K562 (cell line): ENCODE results near the gene CMIP.

Experiments
- CTCF ChIP-seq, 3 experiments: IDR thresholded peaks in 2 of 3; conservative IDR thresholded peaks in 1 of 3; 2 replicates each; pipeline ENCODE4 v1.5.1; 2011 to 2012; ENCODE audit warnings: low read length in 3 of 3, mild to moderate bottlenecking in 3 of 3, control low read depth in 2 of 3, improper control_type of control experiment in 1 of 3, inconsistent platforms in 1 of 3, low read depth in 1 of 3, mixed read lengths in 1 of 3, moderate library complexity in 1 of 3; ENCODE audit not compliant: insufficient read depth in 2 of 3
- FOSL1 ChIP-seq: fragments of 200-800 bp; sonication (Bioruptor generic); conservative IDR thresholded peaks from 2 replicates; pipeline ENCODE4 v1.6.1; 2016; ENCODE audit warnings: missing genetic modification characterization, missing compliant biosample characterization
- NFE2 ChIP-seq: IDR thresholded peaks from 2 replicates; pipeline ENCODE4 v1.6.1; 2014; ENCODE audit warnings: antibody characterized with exemption, low read depth
- SPI1 ChIP-seq: IDR thresholded peaks from 2 replicates; pipeline ENCODE4 v1.6.1; 2011; ENCODE audit warnings: low read depth, low read length, control low read depth, borderline replicate concordance
- ZNF57 ChIP-seq: fragments of 450-650 bp; formaldehyde crosslinking; IDR thresholded peaks from 2 replicates; pipeline ENCODE4 v1.4.0; 2020; ENCODE audit warnings: mild to moderate bottlenecking, moderate library complexity

GRCh38 chr16:81719993-81720392, 275.4 kb downstream of the CMIP start:
- TF ChIP-seq SPI1 (no peak), FOSL1 (tag) (no peak), CTCF (IDR thresholded peaks at IDR 0.05 in 2 of 3, conservative IDR thresholded peaks at IDR 0.05 in 1 of 3; ENCODE audit: insufficient read depth in 2 of 3, low read depth in 1 of 3, low read length in 3 of 3) (no peak), NFE2 (no peak), ZNF57 (CRISPR knock-in tag) (no peak)
